Fibroblast of skin of right biceps (primary cell): ENCODE data around the gene UNC13B.

Experiments used
- DNase-seq: peaks from one replicate; pipeline ENCODE4 v3.0.0-alpha.2; 2013

The UNC13B gene

GRCh38 chr9:35452481-35452880 is 290.7 kb downstream of the UNC13B start:
- no peak for DNase-seq

- no peak for DNase-seq
Measured at GRCh38 chr9:35453786-35454185, 292.0 kb downstream of the UNC13B start.
